SU-DHL-6 (cell line): ENCODE measurements around the gene DNAH5.

Source experiments
- H2AFZ ChIP-seq: fragments of 200-600 bp; sonication (generic); 2 replicates; pipeline ENCODE4 v1.6.1; 2014; ENCODE audit warnings: low read depth, mild to moderate bottlenecking, moderate library complexity, mixed read lengths, antibody characterized with exemption, low read length; ENCODE audit not compliant: severe bottlenecking
- H3F3A ChIP-seq: fragments of 200-600 bp; shearing (Covaris generic); 2 replicates; pipeline ENCODE4 v1.6.0; 2016; ENCODE audit warnings: antibody characterized with exemption, mild to moderate bottlenecking; ENCODE audit not compliant: insufficient read depth
- H3K27ac ChIP-seq: fragments of 200-600 bp; sonication (generic); 2 replicates; pipeline ENCODE4 v1.5.1; 2016; ENCODE audit warnings: low read depth, mild to moderate bottlenecking, low read length, moderate library complexity, mixed read lengths
- H3K27me3 ChIP-seq: fragments of 200-600 bp; sonication (generic), shearing (Covaris generic); 2 replicates; pipeline ENCODE4 v1.6.0; 2014; ENCODE audit warnings: mild to moderate bottlenecking, low read length
- H3K36me3 ChIP-seq: fragments of 200-600 bp; sonication (generic); 2 replicates; pipeline ENCODE4 v1.6.1; 2014; ENCODE audit warnings: mild to moderate bottlenecking, low read length, mixed read lengths
- H3K4me2 ChIP-seq: fragments of 300-600, 200-600 bp; shearing (Covaris generic), sonication (generic); 2 replicates; pipeline ENCODE4 v1.6.0; 2014; ENCODE audit warnings: low read length, low read depth, mild to moderate bottlenecking; ENCODE audit not compliant: poor library complexity, severe bottlenecking
- H3K4me3 ChIP-seq: fragments of 200-600 bp; sonication (generic); 2 replicates; pipeline ENCODE4 v1.5.1; 2014; ENCODE audit warnings: antibody characterized with exemption, low read length, mild to moderate bottlenecking, mixed read lengths; ENCODE audit not compliant: insufficient read depth, poor library complexity, severe bottlenecking
- H3K79me2 ChIP-seq: fragments of 200-600 bp; sonication (generic); 2 replicates; pipeline ENCODE4 v1.6.1; 2014; ENCODE audit warnings: mild to moderate bottlenecking, low read length, moderate library complexity; ENCODE audit not compliant: insufficient read depth
- H3K9ac ChIP-seq: fragments of 200-600 bp; sonication (generic); 2 replicates; pipeline ENCODE4 v1.7.0; 2014; ENCODE audit warnings: mild to moderate bottlenecking, low read length
- H3K9me2 ChIP-seq: fragments of 200-600 bp; sonication (generic); replicated peaks from 2 replicates; pipeline ENCODE4 v1.6.1; 2014; ENCODE audit warnings: low read length; ENCODE audit not compliant: insufficient read depth
- H3K9me3 ChIP-seq: fragments of 200-600 bp; sonication (generic); 2 replicates; pipeline ENCODE4 v1.6.1; 2014; ENCODE audit warnings: low read length, mixed read lengths; ENCODE audit not compliant: insufficient read depth
- H4K20me1 ChIP-seq: fragments of 200-600 bp; sonication (generic); 2 replicates; pipeline ENCODE4 v1.6.1; 2014; ENCODE audit warnings: low read depth, mild to moderate bottlenecking, antibody characterized with exemption, low read length, moderate library complexity, mixed read lengths
- CTCF ChIP-seq: fragments of 200-600 bp; sonication (generic); IDR thresholded peaks from one replicate; pipeline ENCODE4 v1.5.1; 2017; ENCODE audit warnings: antibody characterized with exemption, mild to moderate bottlenecking, low read length, moderate library complexity; ENCODE audit not compliant: insufficient read depth, poor library complexity, severe bottlenecking
- EZH2phosphoT487 ChIP-seq: fragments of 200-600 bp; sonication (generic), shearing (Covaris generic); conservative IDR thresholded peaks from 2 replicates; pipeline ENCODE4 v1.6.1; 2018; ENCODE audit warnings: mild to moderate bottlenecking, antibody characterized with exemption, low read length, moderate library complexity, mixed read lengths

Gene DNAH5

GRCh38 chr5:13973724-13974123, 29.2 kb upstream of the DNAH5 start:
- Histone ChIP-seq H3K27me3 (no peaks in the 10 kb centered on the region), H2AFZ (no peak overlapping the region), H3K4me3 (no peak overlapping the region), H3K4me2 (no peak overlapping the region), H3K9ac (no peak overlapping the region), H3K9me3 (no peaks in the 10 kb centered on the region), H3K79me2 (no peaks in the 10 kb centered on the region), H3K36me3 (no peaks in the 10 kb centered on the region), H4K20me1 (no peaks in the 10 kb centered on the region), H3F3A (no peaks in the 10 kb centered on the region), H3K9me2 (no peaks in the 10 kb centered on the region), H3K27ac (no peak overlapping the region)
- no peak for TF ChIP-seq EZH2phosphoT487
- TF ChIP-seq CTCF, result no peak

- H3F3A ChIP-seq, result no peaks in the 10 kb centered on the region
- H4K20me1 ChIP-seq, result no peaks in the 10 kb centered on the region
- no peaks in the 10 kb centered on the region for H3K9me3 ChIP-seq
- H2AFZ ChIP-seq, result no peak overlapping the region
- H3K4me2 ChIP-seq, result no peak overlapping the region
- no peak for TF ChIP-seq CTCF
- H3K27ac ChIP-seq, result no peak overlapping the region
- no peaks in the 10 kb centered on the region for H3K27me3 ChIP-seq
- no peak overlapping the region for H3K9ac ChIP-seq
- H3K79me2 ChIP-seq, result no peaks in the 10 kb centered on the region
- H3K36me3 ChIP-seq, result no peaks in the 10 kb centered on the region
- H3K4me3 ChIP-seq, result no peak overlapping the region
- no peaks in the 10 kb centered on the region for H3K9me2 ChIP-seq
These were observed 27.5 kb upstream of the DNAH5 start for GRCh38 chr5:13972029-13972428.

GRCh38 chr5:13957032-13957645, 12.7 kb upstream of the DNAH5 start:
- Histone ChIP-seq H3K79me2 (no peaks in the 10 kb centered on the region), H3K9ac (no peak overlapping the region)
- TF ChIP-seq EZH2phosphoT487 (no peak), CTCF (peak; percentile 59)

More at GRCh38 chr5:13957032-13957645, 12.7 kb upstream of the DNAH5 start:
- no peaks in the 10 kb centered on the region for H3K9me3 ChIP-seq
- no peaks in the 10 kb centered on the region for H3F3A ChIP-seq
- H3K9me2 ChIP-seq, result no peaks in the 10 kb centered on the region
- no peak overlapping the region for H2AFZ ChIP-seq
- no peak overlapping the region for H3K27ac ChIP-seq
- H3K36me3 ChIP-seq, result no peaks in the 10 kb centered on the region
- no peak overlapping the region for H3K4me2 ChIP-seq
- H3K4me3 ChIP-seq, result no peak overlapping the region
- H3K27me3 ChIP-seq, result no peaks in the 10 kb centered on the region
- no peaks in the 10 kb centered on the region for H4K20me1 ChIP-seq
